Activated CD8-positive, alpha-beta memory T cell treated with anti-CD3 and anti-CD28 coated beads, Interleukin-2, amount 50 U/mL, for 4 hours (primary cell): ENCODE results near the gene EXOC7.
"Not testable (repeated sequence)": the region's sequence is repeated elsewhere in the genome, so short reads cannot be mapped to it uniquely, and the experiment has no call there.

ENCODE experiments used
- DNase-seq: peaks from one replicate; pipeline ENCODE4 v3.0.0-alpha.2; 2020

The EXOC7 gene

DNA sequence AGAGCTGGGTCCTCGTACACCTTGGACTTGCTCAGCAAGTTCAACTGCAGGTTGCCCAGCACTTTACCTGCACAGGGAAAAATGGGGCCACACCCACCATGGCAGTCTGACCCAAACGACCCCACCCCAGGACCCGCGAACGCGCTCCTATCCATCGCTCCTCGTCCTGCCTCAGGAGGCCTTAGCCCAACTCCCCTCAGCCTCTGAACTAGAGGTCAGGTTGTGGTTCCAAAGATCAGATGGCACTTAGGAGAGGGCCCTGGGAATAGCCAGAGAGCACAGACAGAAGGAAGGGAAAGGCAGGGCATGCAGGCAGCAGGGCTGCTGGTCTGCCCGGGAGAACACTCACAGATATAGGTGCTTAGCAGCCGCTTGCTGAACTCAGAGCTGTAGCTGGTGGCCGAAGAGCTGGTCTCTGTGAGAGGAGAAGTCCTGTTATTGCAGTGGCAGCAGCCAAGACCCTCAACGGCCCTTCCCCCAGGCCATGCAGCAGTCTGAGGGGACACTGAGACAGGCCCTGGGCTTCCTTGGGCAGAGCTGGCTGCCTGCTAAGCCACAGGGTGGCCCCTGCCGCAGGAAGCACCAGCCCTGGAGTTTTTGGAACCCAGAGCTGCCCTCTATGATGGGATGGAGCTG is 17.7 kb downstream of the EXOC7 start:
- no peak for DNase-seq

DNA sequence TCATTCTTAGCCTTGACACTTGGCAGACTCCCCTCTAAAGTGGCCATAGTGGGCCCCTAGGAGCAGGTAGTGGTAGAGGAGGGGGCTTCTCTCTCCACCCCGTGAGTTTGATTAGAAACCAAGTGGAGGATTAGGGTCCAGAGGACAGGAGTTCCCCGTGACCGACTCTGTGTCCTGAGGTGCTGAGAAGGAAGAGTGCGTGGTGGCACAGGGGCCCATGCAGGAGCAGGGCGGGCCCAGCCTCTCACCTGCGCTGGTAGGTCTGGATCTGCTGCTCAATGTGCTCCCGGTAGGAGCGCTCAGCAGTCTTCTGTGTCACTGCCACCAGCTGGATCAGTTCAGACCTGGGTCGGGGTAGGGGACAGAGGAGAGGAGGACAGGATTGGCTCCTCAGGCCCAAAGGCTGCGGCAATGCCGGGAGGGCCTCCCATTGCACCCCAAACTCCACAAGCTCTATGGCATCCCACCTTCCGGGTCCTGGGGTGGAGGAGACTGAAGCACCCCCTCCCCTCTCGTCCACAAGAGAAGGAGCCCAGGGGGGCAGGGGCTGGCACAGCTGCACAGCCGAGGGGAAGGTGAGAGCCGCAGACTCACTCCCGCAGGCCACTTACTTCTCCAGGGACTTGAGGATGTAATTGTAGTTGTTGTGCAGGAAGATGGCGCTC is 18.4 kb downstream of the EXOC7 start:
- no peak for DNase-seq

DNA sequence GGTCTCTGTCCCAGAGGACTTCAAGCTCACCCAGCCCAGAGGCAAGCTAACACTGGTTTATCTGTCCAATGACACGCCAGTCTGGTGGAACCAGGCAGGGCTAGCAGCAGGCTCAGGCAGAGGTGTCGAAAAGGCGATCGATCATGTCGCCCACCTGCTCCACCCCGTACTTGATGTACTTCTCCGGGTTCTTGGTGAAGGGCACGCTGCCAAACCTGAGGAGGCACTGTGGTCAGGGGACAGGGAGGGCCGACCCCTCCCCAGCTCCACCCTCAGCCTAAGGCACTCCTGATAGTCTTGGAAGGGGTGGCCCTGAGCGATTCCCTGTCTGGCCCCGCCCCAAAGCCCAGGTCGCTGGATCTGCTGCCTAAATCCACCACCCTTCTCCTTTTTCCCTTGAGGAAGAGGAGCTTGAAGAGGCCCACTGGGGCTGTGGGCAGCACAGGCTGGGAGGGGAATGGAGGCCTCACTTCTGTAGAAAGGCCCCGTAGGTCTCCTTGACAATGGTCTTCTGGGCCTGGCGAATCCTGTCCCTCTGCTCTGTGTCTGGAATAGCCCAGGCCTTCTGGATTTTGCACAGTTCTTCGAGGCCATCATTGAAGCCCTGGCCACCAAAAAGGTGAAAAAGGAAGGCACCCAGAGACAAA is 19.9 kb downstream of the EXOC7 start:
- no peak for DNase-seq

DNA sequence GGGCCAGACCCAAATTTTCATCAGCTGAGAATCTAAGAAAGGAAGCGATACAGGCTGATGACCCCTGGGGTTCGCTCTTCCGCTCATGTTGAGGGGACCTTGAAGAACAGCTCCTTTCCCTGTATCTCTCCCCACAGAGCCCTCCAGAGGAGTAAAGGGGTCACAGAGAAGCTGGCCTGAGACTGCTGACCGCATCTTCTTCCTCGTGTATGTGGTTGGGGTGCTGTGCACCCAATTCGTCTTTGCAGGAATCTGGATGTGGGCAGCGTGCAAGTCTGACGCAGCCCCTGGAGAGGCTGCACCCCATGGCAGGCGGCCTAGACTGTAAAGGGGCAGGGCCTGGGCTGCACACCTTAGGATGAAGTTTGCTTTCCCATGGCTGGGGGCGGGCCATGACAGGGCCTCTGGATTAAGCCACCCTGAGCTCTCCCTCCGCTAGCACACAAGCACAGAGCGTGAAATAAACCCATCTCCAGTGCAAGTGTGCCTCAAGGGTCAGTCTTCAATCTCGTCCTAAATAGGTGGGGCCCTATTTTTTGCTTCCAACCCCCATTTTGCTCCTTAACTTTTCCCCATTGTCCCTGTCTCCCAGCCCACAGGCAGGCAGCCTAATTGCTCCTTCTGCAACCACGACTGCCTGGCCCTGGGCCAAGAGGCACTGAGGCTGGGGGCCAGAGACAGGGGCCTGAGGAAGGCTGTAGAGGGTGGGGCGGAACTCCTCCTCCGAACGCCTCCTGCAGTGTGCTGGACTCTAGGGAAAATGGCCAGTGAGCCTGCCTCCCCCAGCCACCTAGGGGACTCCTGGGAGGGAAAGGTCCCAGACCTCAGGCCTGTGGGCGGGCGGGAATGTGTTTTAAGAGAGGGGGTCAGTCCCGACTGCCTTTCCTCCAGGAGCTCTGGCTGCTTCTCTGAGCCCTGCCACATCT is 21.0 kb downstream of the EXOC7 start:
- no peak for DNase-seq

DNA sequence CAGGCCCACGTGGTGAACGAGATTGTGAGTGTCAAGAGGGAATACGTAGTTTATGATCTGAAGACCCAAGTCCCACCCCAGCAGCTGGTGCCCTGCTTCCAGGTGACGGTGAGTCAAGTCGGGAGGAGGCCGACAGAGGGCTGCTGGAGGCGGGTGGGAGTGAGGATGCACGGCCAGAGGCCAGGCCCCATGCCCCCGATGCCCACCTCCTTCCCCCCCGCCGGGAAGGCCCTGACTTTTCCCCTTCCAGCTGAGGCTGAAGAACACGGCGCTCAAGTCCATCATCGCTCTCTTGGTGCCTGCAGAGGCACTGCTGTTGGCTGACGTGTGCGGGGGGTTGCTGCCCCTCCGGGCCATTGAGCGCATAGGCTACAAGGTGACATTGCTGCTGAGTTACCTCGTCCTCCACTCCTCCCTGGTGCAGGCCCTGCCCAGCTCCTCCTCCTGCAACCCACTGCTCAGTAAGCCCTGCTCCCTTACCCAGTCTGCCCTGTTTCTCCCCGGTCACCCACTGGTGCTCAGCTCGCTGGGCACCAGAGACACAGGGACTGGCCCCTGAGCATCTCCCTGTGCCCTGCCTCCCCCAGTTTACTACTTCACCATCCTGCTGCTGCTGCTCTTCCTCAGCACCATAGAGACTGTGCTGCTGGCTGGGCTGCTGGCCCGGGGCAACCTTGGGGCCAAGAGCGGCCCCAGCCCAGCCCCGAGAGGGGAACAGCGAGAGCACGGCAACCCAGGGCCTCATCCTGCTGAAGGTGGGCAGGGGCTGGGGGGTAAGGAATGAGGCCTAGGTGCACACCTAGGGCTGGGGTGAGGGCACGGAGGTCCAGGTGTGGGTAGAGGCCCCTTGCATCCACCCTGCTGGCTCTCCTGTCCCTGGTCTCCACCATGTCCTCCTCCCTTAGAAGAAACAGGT is 22.0 kb downstream of the EXOC7 start:
- no peak for DNase-seq

DNA sequence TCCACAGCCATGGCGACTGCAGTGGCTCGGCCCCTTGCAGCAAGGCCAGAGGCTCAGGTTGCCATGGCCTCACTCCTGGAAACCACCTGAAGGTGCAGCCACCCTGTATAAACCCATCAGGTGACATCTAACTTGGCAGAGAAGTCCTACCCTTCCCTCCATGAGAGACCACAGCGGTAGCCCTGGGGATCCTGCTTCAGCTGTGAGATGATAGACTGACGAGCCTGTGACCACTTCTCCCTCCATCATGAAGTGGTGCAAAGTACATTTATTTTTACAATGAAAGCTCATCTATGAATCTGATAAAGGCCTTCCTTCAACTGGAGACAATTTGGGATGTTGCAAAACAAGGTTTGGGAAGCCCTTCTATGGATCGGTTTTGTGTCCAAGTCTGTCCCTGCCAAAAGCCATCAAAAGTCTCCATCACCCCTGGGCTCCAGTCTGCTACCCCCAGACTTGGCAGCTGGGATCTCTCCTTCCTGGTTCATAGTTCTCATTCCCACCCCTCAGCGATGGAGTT is 22.8 kb downstream of the EXOC7 start:
- no peak for DNase-seq

DNA sequence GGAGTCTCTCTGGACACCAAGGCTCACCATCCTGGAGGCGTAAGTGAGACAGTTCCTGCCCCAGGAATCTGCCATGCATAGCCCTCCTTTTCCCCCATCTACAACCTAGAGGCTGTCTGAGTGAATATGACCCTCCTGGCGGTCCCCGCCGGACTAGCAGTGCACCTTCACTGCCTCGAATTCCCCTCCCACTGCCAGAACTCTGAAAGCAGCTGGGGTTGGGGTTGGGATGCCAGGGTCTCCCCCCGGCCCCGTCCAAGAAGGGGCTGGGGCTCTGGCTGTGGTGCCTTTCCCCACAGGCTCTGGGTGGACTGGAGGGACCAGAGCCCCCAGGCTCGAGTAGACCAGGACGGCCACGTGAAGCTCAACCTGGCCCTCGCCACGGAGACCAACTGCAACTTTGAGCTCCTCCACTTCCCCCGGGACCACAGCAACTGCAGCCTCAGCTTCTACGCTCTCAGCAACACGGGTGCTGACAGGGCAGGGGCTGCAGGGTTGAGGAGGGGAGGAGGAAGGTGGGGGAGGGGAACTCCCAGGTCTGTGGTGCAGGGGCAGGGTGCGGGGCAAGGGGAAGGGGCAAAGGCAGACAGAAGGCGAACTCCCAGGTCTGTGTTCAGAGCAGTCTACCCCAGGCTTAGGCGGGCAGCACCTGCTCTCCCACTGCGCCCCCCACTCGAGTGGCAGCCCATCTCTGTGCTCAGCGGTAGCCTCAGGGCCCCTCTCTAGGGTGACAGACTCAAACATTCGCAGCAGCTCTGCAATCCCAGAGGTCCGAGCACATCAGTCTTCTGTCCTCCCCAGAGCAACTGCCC is 23.4 kb downstream of the EXOC7 start:
- DNase-seq: no peak

DNA sequence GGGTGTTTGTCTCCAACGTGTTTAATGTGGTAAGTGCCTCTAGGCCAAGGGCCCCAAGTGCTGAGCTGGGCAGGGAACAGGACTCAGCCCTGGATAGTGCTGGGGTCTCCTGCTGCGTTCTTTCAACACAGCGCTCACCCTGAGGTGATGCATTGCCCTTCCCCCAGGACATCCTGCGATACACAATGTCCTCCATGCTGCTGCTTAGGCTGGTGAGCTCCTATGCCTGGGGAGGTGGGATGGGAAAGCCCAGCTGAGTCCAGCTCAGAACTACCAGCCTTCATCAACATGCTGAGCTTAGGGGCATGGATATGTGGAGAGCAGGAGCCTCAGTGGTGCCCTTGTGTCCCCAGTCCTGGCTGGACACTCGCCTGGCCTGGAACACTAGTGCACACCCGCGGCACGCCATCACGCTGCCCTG is 24.0 kb downstream of the EXOC7 start:
- no peak for DNase-seq

DNA sequence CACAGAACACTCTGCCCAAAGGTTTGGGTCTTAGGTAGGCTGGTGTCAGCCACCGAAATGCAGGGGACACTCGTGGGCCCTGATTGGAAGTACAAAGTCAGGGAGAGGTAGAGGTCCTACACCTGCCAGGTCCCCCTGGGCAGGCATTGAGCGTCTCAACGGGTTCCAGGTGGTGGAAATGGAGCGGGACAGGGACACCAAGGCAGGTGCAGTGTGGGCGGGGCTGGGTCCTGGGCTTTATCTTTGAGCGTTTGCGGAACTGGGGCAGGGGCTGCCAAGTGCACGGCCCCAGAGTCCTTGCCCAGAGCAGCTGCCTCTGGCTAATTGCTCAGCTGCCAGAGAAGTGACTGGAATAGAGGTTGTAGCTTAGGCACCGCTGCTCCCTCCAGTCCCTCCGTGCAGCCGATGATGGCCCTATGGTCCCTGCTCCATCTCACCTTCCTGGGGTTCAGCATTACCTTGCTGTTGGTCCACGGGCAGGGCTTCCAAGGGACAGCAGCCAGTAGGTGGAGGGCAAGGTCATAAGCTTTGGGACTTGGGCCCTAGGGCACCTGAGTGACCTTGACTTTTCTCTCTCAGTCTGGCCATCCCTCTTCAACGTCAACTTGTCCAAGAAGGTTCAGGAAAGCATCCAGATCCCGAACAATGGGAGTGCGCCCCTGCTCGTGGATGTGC is 24.6 kb downstream of the EXOC7 start, which contains the start of gene ZACN:
ZACN (plus strand) TSS at position 323 of the 675 bp plus-strand sequence; CDS start at position 406, 83 bp downstream.
- DNase-seq: no peak

DNA sequence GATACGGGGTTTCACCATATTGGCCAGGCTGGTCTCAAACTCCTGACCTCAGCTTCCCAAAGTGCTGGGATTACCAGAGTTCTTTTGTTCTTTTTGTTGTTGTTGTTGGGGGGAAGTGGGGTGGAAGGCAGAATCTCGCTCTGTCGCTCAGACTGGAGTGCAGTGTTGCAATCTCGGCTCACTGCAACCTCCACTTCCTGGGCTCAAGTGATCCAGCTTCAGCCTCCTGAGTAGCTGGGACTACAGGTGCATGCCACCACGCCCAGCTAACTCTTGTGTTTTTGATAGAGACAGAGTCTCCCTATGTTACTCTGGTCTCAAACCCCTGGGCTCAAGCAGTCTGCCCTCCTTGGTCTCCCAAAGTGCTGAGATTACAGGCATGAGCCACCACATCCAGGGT is 25.2 kb downstream of the EXOC7 start:
- DNase-seq: not testable (repeated sequence)

DNA sequence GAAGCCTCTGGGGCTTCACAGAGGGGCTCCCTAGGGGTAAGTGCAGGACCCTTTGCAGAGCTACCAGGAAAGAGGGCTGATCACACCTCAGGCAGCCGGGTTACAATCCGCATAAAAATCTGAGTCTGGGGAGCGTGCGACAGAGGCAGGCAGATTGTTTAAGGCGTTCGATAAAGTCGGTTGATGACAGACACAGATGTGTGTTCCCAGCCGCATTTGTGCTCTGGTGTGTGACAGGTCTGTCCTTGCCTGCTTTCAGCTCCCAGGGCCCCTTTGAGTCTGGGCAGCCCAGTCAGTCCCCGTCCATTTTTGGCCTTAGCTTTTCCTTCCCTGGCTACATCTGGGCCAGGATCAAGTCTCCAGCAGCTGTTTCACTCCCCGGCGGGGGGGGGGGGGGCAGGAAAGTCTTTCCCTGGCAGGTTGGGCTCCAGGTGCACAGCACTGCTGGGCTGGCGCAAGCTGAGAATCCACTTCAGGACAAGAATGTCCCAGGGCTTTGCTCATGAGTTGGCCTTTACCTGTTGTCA is 25.9 kb downstream of the EXOC7 start:
- DNase-seq: no peak

DNA sequence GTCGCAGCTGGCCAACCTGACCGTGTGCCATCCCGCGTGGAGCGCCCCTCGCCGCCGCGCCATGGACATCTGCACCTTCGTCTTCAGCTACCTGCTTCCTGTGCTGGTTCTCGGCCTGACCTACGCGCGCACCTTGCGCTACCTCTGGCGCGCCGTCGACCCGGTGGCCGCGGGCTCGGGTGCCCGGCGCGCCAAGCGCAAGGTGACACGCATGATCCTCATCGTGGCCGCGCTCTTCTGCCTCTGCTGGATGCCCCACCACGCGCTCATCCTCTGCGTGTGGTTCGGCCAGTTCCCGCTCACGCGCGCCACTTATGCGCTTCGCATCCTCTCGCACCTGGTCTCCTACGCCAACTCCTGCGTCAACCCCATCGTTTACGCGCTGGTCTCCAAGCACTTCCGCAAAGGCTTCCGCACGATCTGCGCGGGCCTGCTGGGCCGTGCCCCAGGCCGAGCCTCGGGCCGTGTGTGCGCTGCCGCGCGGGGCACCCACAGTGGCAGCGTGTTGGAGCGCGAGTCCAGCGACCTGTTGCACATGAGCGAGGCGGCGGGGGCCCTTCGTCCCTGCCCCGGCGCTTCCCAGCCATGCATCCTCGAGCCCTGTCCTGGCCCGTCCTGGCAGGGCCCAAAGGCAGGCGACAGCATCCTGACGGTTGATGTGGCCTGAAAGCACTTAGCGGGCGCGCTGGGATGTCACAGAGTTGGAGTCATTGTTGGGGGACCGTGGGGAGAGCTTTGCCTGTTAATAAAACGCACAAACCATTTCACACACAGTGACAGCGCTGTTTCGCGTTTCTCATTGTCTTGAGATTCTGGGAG is 26.6 kb downstream of the EXOC7 start:
- no peak for DNase-seq

DNA sequence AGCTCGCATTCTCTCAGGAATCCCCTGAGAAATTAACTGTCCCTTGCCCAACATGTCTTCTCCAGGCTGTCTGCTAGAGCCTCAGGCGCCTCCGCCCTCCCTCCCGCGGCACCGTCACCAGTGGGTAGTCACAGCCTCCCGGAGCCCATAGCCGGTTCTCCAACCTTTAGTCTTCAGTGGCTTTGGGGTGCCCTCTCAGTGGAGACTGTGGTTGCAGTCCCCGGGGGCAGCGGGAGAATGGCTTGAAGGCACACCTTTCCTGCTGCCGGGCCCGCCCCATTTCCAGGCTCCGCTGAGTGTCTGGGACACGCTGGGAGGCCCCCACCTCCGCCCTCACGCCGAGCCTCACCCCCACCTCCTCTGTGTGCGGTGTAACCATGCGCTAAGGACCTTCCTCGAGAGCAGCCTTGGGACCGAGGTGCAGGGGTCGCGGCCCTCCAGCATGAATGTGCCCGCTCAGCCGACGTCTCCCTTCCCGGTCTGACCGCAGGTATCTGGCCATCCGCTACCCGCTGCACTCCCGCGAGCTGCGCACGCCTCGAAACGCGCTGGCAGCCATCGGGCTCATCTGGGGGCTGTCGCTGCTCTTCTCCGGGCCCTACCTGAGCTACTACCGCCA is 27.3 kb downstream of the EXOC7 start:
- DNase-seq: no peak

DNA sequence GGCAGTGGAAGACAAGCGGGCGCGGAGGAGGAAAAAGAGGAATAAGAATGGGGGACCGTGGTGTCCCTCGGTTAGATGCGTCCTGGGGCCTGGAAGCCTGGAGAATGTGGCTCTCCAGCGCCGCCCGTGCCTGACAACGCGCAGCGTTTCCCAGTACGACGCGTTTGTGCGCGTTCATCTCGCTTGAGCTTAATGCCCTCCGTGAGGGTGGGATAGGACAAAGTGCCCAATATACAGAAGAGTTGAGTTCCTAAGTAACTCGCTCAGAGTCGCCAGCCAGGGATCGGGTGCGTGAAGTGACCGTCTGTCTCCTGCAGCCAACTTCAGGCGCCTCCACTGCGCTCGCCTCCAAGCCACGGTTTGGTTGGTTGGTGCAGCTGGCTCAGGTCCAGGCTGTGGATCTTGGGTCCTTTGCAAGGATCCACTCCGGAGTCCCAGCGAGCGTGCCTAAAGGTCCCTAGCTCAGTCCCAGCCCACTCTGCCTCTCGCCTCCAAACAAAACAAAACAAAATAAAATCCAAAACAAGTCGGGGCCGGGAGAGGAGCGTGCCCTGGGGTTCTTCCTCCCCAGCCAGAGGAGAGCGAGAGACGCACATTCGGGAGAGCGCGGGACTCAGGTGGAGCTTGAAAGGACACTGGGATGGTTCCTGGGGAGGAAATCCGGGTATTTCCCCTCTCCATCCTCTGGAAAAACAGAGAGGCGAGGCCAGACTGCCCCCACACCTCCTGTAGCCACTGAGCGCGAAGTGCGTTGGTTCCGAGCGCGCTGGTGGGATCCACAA is 28.0 kb downstream of the EXOC7 start:
- DNase-seq: no peak

DNA sequence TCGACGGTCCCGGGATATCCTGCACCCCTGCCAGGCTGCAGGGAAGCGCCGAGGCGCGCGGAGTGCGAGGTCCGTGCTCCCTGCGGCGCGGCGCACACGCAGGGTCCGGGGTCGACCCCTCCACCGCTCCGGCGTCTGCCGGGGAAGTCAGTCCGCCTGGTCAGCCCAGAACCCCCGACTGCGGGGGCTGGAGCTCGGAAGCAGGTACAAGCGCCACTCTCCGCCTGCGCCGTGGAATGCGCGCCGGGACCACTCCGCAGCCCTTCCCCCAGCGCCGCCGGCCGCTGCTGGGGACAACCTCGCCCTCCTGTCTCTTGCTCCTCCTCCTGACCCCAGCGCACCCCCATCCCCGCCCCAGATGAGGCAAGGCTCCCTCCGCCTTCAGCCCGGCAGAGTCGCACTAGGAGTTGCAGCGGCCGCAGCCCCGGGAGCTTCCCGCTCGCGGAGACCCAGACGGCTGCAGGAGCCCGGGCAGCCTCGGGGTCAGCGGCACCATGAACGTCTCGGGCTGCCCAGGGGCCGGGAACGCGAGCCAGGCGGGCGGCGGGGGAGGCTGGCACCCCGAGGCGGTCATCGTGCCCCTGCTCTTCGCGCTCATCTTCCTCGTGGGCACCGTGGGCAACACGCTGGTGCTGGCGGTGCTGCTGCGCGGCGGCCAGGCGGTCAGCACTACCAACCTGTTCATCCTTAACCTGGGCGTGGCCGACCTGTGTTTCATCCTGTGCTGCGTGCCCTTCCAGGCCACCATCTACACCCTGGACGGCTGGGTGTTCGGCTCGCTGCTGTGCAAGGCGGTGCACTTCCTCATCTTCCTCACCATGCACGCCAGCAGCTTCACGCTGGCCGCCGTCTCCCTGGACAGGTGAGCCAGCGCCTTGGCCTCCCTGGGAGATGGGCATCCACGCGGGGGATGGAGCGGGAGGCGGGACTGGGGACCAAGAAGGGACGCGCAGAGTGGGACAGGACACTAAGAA is 28.9 kb downstream of the EXOC7 start, which contains the start of gene GALR2:
GALR2 (plus strand) TSS at position 392 of the 974 bp plus-strand sequence; CDS start at position 495, 103 bp downstream.
- no peak for DNase-seq

DNA sequence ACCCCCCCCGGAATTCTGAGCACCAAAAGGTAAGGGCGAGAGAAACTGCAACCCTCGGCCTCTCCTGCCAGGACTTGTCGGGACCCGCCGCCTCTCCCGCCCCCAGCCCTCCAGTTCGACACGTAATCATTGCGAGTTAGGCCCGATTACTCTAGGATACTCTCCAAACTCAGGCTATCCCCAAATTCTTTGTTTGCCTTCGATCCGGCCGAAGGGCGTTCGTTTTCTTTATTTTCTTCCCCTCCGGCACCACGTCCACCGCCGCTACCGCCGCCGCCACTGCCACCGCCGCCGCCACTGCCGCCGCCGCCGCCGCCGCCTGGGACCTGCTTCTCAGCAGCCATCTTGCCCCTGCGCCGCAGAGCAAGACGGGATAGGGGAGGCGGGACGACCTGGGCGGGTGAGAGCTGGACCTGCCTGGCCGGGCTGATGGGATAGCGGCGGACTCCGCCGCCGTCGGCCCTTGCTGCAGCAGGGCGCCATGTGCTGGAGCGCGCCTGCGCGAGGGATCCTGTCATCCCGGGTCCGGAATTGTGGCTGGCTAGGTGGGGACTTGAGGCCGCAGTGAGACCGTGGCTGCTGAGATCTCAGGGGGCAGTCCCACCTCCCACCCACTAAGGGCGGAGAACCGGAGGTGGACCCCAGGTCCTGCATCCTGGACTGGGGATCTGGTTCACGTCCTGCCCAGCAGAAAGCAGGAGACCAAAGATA is 31.3 kb downstream of the EXOC7 start, which contains the start of gene SRP68:
SRP68 (minus strand) TSS at position 370 of the 711 bp plus-strand sequence; CDS start at position 344, 26 bp downstream.
- peak; percentile 84 for DNase-seq
